Neural cell (in vitro differentiated cells): ENCODE measurements around the gene SIVA1. TPM values are rescaled to one million over a fixed set of nuclear protein-coding genes. Genes with fewer than 3 reads are reported as not detected.

ENCODE experiments used
- H2AFZ ChIP-seq: fragments of 200-600, 300-800 bp; sonication (generic), shearing (Covaris generic); 2 replicates; pipeline ENCODE4 v1.6.0; 2014; ENCODE audit warnings: low read depth, mild to moderate bottlenecking, antibody characterized with exemption, low read length, moderate library complexity
- H3F3A ChIP-seq: fragments of 200-600 bp; shearing (Covaris generic); 2 replicates; pipeline ENCODE4 v1.6.1; 2016; ENCODE audit warnings: mild to moderate bottlenecking, moderate library complexity, mixed read lengths, antibody characterized with exemption, low read length; ENCODE audit not compliant: insufficient read depth, poor library complexity, severe bottlenecking
- H3K27ac ChIP-seq: fragments of 200-600, 300-800 bp; sonication (generic), shearing (Covaris generic); 2 replicates; pipeline ENCODE4 v1.5.1; 2014; ENCODE audit warnings: mild to moderate bottlenecking, low read length, moderate library complexity
- H3K27me3 ChIP-seq: fragments of 300-800, 200-600 bp; sonication (generic), shearing (Covaris generic); 2 replicates; pipeline ENCODE4 v1.6.0; 2014; ENCODE audit warnings: mild to moderate bottlenecking, low read depth, low read length, moderate library complexity; ENCODE audit not compliant: insufficient read depth
- H3K36me3 ChIP-seq: fragments of 300-800, 200-600 bp; sonication (generic), shearing (Covaris generic); 2 replicates; pipeline ENCODE4 v1.5.1; 2014; ENCODE audit warnings: mild to moderate bottlenecking, antibody characterized with exemption, low read length, moderate library complexity; ENCODE audit not compliant: insufficient read depth
- H3K4me2 ChIP-seq: fragments of 300-800, 200-600 bp; sonication (generic), shearing (Covaris generic); 2 replicates; pipeline ENCODE4 v1.6.0; 2014; ENCODE audit warnings: mild to moderate bottlenecking, low read length
- H3K4me3 ChIP-seq: fragments of 300-800, 200-600 bp; sonication (generic), shearing (Covaris generic); 2 replicates; pipeline ENCODE4 v1.5.1; 2014; ENCODE audit warnings: mild to moderate bottlenecking, low read length, moderate library complexity
- H3K79me2 ChIP-seq: fragments of 200-600 bp; shearing (Covaris generic); replicated peaks from 2 replicates; pipeline ENCODE4 v1.6.0; 2014; ENCODE audit warnings: mild to moderate bottlenecking, low read length, moderate library complexity; ENCODE audit not compliant: insufficient read depth
- H3K9ac ChIP-seq: fragments of 300-800, 200-600 bp; sonication (generic), shearing (Covaris generic); 2 replicates; pipeline ENCODE4 v1.6.1; 2016; ENCODE audit warnings: mild to moderate bottlenecking, low read length, mixed read lengths
- H3K9me2 ChIP-seq: fragments of 200-600 bp; shearing (Covaris generic); 2 replicates; pipeline ENCODE4 v1.6.1; 2016; ENCODE audit warnings: mild to moderate bottlenecking, low read length, mixed read lengths; ENCODE audit not compliant: insufficient read depth
- H3K9me3 ChIP-seq: fragments of 200-600, 300-800 bp; sonication (generic), shearing (Covaris generic); 2 replicates; pipeline ENCODE4 v1.6.1; 2016; ENCODE audit warnings: mild to moderate bottlenecking, mixed run types, low read length, moderate library complexity, mixed read lengths
- H4K20me1 ChIP-seq: fragments of 200-600 bp; shearing (Covaris generic); 2 replicates; pipeline ENCODE4 v1.6.1; 2016; ENCODE audit warnings: mild to moderate bottlenecking, mixed run types; ENCODE audit not compliant: insufficient read depth
- EP300 ChIP-seq: fragments of 450-650 bp; conservative IDR thresholded peaks from 2 replicates; pipeline ENCODE4 v1.6.1; 2014; ENCODE audit warnings: antibody characterized with exemption, mild to moderate bottlenecking, moderate library complexity; ENCODE audit not compliant: poor library complexity, severe bottlenecking
- EZH2 ChIP-seq: fragments of 200-600, 300-800 bp; shearing (Covaris generic), sonication (generic); IDR thresholded peaks from 2 replicates; pipeline ENCODE4 v1.6.1; 2014; ENCODE audit warnings: antibody characterized with exemption, low read length, borderline replicate concordance, mild to moderate bottlenecking; ENCODE audit not compliant: insufficient read depth, poor library complexity, severe bottlenecking
- MXI1 ChIP-seq: fragments of 450-650 bp; conservative IDR thresholded peaks from 2 replicates; pipeline ENCODE4 v1.6.1; 2014; ENCODE audit warnings: antibody characterized with exemption, mild to moderate bottlenecking; ENCODE audit not compliant: poor library complexity, severe bottlenecking
- POLR2AphosphoS5 ChIP-seq: IDR thresholded peaks from 2 replicates; pipeline ENCODE4 v1.6.1; 2012
- RAD21 ChIP-seq: fragments of 450-650 bp; conservative IDR thresholded peaks from 2 replicates; pipeline ENCODE4 v1.6.1; 2014; ENCODE audit warnings: antibody characterized with exemption, mild to moderate bottlenecking, moderate library complexity
- SMC3 ChIP-seq: fragments of 450-650 bp; conservative IDR thresholded peaks from 2 replicates; pipeline ENCODE4 v1.6.1; 2014; ENCODE audit warnings: antibody characterized with exemption, mild to moderate bottlenecking, moderate library complexity; ENCODE audit not compliant: poor library complexity
- TAF1 ChIP-seq: IDR thresholded peaks from 2 replicates; pipeline ENCODE4 v1.6.1; 2012; ENCODE audit warnings: low read depth
- polyA plus RNA-seq: library from polyadenylated mRNA; depleted of rRNA; stranded (reverse); fragments of >200 nt; gene quantifications from 2 replicates; pipeline ENCODE4 v1.2.3, GENCODE V29; 2014
- TF ChIP-seq, protein P1 (sequence below): fragments of 450-650 bp; IDR thresholded peaks from 2 replicates; pipeline ENCODE4 v1.5.1; 2014; ENCODE audit warnings: antibody characterized with exemption, mild to moderate bottlenecking, moderate library complexity; ENCODE audit not compliant: poor library complexity, severe bottlenecking
- TF ChIP-seq, protein P2 (sequence below): IDR thresholded peaks from 2 replicates; pipeline ENCODE4 v1.6.1; 2012; ENCODE audit warnings: borderline replicate concordance

Gene SIVA1
- polyA plus RNA-seq, 1 donor from 2014 or later, result 180 TPM

DNA sequence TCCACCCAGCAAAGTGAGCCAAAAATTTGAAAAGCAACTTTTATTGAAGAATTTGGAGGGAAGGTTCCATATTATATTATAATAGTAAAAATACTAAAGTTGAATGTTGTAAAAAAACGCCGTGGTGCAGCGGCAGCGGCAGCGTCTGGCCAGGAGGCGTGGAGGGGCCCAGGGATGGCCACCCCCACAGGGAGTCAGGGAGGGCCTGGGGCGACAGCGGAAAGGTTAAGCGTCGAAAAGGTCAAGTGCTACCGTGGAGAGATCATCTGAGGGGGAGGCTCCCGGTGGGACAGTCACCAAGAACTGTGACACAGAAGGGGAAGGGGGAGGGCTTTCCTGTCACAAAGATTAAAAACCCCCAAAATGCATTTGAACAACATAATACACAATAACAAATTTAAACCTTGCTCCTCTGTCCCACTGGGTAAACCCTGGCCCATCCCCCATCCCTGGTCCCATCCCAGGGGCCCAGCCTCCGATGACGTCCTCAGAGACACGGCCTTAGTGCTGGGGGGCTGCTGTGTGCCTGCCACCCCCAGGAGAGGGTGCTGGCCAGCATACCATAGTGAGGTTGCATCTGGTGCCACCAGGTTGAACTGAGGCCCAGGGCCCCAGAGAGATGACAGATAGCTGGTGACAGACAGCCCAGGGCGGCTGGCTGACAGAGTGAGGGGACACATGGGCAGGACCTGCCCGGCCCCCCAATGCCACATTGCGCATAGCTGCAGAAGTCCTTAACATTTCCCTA, 16.6 kb downstream of the SIVA1 start:
- Histone ChIP-seq H3K36me3 (peaks cover 11% of the 10 kb centered on the region), H2AFZ (no peak overlapping the region), H3K27ac (no peak overlapping the region), H3K9me2 (no peaks in the 10 kb centered on the region), H3K4me3 (no peak overlapping the region), H3K79me2 (no peaks in the 10 kb centered on the region), H3K4me2 (no peak overlapping the region), H3F3A (no peaks in the 10 kb centered on the region), H3K9ac (no peak overlapping the region), H3K9me3 (no peaks in the 10 kb centered on the region), H4K20me1 (no peaks in the 10 kb centered on the region), H3K27me3 (no peaks in the 10 kb centered on the region)
- TF ChIP-seq SMC3, result no peak
- TF ChIP-seq TAF1, result no peak
- TF ChIP-seq, protein P1, sequence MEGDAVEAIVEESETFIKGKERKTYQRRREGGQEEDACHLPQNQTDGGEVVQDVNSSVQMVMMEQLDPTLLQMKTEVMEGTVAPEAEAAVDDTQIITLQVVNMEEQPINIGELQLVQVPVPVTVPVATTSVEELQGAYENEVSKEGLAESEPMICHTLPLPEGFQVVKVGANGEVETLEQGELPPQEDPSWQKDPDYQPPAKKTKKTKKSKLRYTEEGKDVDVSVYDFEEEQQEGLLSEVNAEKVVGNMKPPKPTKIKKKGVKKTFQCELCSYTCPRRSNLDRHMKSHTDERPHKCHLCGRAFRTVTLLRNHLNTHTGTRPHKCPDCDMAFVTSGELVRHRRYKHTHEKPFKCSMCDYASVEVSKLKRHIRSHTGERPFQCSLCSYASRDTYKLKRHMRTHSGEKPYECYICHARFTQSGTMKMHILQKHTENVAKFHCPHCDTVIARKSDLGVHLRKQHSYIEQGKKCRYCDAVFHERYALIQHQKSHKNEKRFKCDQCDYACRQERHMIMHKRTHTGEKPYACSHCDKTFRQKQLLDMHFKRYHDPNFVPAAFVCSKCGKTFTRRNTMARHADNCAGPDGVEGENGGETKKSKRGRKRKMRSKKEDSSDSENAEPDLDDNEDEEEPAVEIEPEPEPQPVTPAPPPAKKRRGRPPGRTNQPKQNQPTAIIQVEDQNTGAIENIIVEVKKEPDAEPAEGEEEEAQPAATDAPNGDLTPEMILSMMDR, result no peak
- TF ChIP-seq, protein P2, sequence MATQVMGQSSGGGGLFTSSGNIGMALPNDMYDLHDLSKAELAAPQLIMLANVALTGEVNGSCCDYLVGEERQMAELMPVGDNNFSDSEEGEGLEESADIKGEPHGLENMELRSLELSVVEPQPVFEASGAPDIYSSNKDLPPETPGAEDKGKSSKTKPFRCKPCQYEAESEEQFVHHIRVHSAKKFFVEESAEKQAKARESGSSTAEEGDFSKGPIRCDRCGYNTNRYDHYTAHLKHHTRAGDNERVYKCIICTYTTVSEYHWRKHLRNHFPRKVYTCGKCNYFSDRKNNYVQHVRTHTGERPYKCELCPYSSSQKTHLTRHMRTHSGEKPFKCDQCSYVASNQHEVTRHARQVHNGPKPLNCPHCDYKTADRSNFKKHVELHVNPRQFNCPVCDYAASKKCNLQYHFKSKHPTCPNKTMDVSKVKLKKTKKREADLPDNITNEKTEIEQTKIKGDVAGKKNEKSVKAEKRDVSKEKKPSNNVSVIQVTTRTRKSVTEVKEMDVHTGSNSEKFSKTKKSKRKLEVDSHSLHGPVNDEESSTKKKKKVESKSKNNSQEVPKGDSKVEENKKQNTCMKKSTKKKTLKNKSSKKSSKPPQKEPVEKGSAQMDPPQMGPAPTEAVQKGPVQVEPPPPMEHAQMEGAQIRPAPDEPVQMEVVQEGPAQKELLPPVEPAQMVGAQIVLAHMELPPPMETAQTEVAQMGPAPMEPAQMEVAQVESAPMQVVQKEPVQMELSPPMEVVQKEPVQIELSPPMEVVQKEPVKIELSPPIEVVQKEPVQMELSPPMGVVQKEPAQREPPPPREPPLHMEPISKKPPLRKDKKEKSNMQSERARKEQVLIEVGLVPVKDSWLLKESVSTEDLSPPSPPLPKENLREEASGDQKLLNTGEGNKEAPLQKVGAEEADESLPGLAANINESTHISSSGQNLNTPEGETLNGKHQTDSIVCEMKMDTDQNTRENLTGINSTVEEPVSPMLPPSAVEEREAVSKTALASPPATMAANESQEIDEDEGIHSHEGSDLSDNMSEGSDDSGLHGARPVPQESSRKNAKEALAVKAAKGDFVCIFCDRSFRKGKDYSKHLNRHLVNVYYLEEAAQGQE, result no peak
- TF ChIP-seq EZH2, result no peak

DNA sequence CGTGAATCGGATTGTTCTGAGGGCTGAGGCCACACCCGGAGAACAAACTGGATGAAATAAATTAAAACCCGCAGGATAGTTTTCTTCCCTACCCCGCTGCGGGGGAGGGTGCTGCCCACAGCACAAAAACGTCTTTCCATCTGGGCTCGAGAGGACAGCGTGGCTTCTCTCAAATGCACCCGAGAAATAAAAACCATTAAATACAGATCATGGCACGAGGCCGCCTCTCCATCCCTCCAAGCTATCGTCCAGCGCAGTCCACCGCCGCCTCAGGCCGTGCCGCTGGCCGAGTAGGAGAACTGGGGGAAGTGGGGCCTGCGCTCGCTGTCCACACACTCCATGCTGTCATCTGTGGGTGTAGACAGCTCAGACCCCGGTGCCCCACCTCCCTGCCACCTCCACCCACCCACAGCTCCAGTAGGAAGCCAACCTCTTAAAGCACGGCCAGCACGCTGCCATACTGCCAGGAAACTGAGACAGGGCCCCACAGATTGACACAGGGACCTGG, 17.2 kb downstream of the SIVA1 start:
- H3K36me3 ChIP-seq, result peaks cover 11% of the 10 kb centered on the region
- H3K27me3 ChIP-seq, result no peaks in the 10 kb centered on the region
- TF ChIP-seq MXI1 (no peak), RAD21 (no peak), POLR2AphosphoS5 (no peak), EZH2 (no peak), TAF1 (no peak), EP300 (no peak), SMC3 (no peak)
- TF ChIP-seq, protein P1, result no peak
- TF ChIP-seq, protein P2, result no peak
- no peak overlapping the region for H3K4me3 ChIP-seq
- no peaks in the 10 kb centered on the region for H3F3A ChIP-seq
- H3K4me2 ChIP-seq, result no peak overlapping the region
- H2AFZ ChIP-seq, result no peak overlapping the region
- no peaks in the 10 kb centered on the region for H3K9me3 ChIP-seq
- no peaks in the 10 kb centered on the region for H3K9me2 ChIP-seq
- no peaks in the 10 kb centered on the region for H4K20me1 ChIP-seq
- H3K9ac ChIP-seq, result no peak overlapping the region
- no peak overlapping the region for H3K27ac ChIP-seq
- H3K79me2 ChIP-seq, result no peaks in the 10 kb centered on the region
